Erythroblast (primary cell): Measurements from ENCODE around the gene GRIFIN.

Experiments
- GATA1 ChIP-seq: IDR thresholded peaks from 2 replicates; pipeline ENCODE4 v1.6.1; 2011; ENCODE audit warnings: low read depth, mild to moderate bottlenecking, control low read depth, low read length, moderate library complexity
- POLR2A ChIP-seq: IDR thresholded peaks from 2 replicates; pipeline ENCODE4 v1.6.1; 2011; ENCODE audit warnings: mild to moderate bottlenecking, low read length

DNA sequence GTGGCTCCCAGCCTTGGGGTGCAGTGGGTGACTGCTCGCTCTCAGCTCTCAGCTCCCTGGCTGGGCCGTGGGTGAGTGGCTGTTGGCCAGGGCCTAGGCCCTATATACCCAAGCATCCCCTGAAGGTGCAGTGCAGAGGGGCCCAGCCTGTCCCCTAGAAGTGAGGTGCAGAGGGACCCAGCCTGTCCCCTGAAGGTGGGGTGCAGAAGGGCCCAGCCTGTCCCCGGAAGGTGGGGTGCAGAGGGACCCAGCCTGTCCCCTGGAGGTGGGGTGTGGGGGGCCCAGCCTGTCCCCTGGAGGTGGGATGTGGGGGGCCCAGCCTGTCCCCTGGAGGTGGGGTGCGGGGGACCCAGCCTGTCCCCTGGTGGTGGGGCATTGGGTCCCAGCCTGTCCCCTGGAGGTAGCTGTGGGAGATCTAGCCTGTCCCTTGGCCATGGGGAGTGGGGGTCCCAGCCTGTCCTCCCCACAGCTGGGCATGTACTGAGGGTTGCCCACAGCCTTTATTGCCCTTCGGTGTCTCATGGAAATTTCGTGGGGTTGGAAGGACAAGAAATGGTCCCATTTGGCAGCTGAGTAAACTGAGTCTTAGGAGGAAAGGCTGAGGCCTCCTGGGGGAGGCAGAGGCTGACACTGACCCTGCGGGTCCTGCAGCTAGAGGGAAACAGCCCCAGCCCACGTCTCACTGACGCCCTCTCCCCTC is 25.9 kb upstream of the GRIFIN start:
- TF ChIP-seq POLR2A (no peak), GATA1 (no peak)
